NCI-H774 (cell line): ENCODE measurements around the gene GNAZ.

ENCODE experiments used
- DNase-seq: peaks from one replicate; lab custom pipeline; 2025; lab: John Stamatoyannopoulos, UW

The GNAZ gene

GRCh38 chr22:23064381-23065068, 5.8 kb upstream of the GNAZ start:
- DNase-seq = no peak

DNA sequence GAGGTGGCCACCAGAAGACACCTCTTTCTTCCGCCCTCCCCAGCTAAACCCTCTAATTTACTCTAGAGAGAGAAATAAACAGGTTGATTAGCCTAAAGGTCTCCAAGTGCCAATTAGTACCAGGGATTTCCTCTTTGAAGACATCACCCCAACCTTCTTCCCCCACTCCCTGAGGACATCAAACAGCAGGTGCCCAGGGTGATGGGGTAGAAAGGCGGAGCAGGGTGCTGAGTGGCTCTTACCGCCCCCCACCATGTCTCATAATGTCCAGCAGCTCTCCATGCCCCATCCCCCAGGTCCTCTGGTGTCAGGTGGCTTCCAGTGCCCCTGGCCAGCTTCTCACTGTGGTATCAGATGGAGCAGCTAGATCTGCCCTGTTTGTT, 5.3 kb upstream of the GNAZ start:
- no peak for DNase-seq

DNA sequence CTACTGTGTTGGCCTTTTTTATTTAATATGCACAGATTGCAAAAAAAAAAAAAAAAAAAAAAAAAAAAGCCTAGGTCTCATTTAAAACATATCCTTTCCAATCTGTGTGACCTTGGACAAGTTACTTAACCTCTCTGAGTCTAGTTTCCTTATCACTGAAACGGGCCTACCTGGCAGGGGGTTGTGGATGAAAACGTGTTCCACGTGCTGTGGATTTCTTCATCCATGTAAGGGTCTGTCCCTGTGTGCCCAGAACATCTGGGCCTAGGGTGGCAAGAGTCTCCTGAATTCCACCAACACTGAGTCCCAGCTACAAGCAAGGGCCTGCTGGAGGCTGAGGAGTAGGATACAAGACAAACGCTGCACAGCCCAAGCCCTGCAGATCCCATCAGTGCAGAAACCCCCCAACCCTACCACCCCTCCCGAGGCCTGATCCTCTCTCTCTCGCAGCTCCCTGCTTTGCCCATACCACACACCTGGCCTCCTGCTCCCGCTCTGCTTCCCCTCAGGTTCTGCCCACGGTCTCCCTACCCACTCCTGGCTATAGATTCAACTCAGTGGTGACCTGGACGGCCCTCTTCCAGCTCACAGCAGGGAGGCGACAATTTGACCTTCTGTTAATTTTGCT, 4.7 kb upstream of the GNAZ start:
- no peak for DNase-seq

DNA sequence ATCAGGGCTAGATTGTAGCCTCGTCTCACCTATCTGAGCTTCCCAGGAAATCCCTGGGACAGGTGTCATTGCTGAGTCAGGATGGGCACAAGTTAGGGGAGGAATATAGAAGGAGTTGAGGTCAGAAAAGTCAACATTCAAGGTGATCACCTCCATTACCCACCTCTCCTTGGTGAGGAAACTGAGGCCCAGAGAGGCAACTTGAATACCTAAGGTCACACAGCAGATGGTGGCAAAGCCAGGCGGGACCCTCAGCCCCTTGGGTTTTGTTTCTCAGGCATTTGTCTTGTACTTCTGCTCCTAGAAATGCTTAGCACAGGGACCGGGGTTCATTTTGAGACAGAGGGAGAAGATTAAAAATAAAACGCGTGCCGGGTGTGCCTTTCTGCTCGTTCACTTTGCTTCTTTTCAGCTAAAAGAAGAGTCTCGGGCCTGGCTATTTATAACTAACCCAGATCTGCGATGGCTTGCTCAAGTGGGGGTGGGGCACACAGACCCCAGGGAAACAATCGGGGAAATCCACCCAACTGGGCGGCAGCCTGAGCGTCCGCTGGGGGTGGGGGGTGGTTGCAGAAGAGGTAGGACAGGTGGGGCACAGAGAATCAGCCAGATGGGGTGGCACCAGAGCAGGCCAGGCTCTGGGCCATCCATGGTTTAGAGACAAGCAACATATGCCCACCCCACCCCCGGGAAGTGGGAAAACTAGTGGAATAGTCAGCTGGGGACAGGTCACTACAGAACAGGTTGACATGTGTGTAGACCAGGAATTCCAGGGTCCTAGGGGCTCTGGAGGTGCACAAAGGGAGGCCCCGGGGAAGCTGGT, 3.9 kb upstream of the GNAZ start:
- no peak for DNase-seq

GRCh38 chr22:23067023-23067650, 3.2 kb upstream of the GNAZ start:
- no peak for DNase-seq

GRCh38 chr22:23067691-23068090, 2.6 kb upstream of the GNAZ start:
- DNase-seq = no peak

DNA sequence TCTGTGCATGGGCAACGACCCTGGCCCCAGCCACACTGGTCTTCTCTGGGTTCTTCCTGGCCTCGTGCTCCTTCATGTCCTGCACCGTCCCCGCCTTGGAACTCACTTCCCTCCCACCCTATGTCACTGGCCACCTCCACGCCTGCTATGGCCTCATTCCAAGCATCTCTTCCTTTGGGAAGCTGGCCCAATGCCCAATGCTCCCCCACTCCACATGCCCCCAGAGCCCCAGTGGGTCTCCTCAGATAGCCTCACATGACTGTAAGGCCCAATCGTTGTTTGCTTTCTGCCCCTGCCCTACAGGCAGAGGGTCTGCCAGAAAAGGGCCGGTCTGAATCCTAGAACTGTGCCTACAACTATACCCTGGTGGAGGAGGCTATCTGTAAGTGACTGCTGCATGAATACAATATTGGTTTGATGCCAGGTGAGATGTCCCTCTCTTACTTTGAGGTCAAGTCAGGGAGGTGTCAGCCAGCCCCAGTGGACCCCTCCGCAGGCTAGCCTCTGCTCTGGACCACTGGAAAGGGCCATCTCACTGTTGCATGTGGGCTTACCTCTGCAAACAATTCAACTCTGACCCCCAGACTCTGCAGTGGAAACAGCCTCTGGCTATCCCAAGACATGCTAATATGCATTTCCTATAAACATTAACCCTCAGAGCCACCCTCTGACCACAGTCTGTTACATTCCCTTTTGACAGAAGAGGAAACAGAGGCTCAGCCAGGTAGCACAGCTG, 2.1 kb upstream of the GNAZ start:
- DNase-seq = no peak

DNA sequence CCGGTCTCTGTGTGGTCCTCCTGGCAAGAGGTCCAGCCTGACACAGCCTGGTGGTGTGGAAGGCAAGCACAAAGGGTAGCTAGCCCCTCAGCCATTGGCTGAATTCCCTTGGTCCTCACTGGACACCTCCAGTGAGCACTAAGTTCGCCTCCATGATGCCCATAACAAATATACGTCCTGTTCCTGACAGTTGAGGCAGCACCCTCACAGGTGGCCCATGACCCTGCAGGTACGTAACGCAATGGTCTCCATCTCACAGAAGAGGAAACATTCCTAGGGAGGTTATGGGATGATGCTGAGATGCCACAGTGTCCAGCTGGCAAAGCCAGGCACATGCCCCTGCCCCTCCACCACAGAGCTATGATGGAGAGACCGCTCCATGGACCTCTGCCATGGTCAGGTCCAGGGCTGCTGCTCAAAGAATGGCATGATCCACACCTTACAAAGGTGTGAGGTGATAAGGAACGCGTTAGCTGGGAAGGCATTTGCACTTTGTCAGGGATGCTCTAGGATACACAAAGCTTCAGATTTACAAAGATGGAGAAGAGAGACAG, 1.4 kb upstream of the GNAZ start:
- no peak for DNase-seq

GRCh38 chr22:23069502-23070357, 589 bp upstream of the GNAZ start:
- peak; percentile 94 for DNase-seq

- no peak for DNase-seq
Measured at GRCh38 chr22:23071230-23072076, 1.1 kb downstream of the GNAZ start.

DNA sequence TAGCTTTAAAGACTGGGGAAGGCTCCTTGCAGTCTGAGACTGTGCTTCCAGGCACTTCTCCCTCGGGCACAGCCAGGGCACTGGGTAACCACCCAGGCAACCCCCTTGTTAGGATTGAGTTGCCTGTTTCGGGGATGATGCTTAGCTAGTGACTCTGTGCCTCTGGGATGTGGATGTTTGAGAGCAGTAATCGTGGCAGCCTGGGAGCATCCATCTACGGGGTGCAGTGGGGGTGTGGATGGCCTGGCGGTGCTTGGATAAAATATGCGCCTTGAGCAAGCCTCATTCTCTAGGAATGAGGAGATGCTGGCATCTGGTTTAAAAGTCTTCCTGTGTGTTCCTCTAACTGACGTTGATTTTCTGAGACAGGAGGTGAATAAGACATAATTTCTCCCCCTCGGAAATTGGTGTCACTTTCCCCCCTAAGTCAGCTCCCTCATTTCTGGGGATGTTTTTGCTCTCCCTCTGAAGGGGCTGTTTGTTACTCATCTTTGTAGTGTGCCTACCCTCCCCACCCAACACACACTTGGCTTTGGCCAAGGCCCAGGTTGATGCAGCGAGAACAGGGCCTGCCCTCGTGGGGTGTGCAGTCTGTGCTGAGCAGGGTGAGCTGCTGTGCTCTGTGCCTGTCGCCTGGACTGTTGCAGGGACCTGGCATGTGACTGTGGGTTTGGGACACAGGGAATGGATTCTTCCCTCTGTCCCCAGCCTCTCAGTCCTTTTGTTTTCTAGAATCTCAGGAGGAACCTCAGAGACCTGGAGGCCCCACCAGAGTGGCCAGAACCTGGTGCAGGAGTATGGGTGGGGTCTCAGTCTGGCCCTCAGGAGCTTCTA, 2.0 kb downstream of the GNAZ start:
- no peak for DNase-seq

DNA sequence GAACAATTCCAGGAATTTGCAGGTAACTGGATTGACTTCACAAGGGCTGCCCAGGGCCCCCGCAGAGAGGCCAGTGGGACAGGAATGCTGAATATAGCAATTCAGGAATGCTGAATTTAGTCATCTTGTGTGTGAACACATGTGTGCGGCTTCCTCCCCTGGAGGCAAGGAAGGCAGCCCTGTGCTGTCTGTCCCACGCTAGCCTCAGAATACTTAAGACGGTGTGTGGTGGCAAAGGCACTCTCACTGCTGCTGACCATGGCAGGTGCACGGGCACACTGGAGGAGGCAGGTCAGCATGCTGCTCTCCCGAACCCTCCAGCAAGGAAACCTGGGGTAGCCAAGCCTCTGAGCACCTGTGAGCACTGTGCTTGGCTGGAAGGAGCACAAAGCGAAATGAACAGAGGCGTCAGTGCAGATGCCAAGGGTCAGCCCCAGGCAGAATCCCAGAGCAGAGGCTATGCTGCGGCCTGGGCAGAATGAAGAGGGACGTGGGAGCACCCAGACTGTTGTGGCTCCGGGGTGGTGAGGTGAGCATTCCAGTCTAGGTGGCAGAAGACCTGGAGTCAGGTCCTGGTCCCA, 2.7 kb downstream of the GNAZ start:
- DNase-seq = no peak

GRCh38 chr22:23073526-23074229, 3.4 kb downstream of the GNAZ start:
- DNase-seq = no peak

DNA sequence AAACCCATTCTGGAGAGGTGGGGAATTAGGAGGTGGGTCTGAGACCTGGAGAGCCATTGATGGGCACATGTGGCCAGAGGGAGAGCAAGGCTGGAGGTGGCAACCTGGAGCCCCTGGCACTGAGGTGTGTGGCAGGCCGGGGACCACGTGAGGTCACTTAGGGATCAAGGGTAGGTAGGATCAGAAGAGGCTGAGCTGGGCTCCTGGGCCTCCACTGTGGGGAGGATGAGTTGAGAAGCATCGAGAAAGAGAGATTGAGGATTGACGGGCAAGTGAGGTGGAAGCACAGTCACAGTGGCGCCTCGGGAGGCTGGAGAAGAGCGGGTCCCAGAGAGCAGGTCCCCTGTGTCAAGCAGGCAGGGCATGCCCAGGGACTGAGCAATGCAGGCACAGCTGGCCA, 4.1 kb downstream of the GNAZ start:
- no peak for DNase-seq

GRCh38 chr22:23075050-23075449, 4.7 kb downstream of the GNAZ start:
- no peak for DNase-seq

DNA sequence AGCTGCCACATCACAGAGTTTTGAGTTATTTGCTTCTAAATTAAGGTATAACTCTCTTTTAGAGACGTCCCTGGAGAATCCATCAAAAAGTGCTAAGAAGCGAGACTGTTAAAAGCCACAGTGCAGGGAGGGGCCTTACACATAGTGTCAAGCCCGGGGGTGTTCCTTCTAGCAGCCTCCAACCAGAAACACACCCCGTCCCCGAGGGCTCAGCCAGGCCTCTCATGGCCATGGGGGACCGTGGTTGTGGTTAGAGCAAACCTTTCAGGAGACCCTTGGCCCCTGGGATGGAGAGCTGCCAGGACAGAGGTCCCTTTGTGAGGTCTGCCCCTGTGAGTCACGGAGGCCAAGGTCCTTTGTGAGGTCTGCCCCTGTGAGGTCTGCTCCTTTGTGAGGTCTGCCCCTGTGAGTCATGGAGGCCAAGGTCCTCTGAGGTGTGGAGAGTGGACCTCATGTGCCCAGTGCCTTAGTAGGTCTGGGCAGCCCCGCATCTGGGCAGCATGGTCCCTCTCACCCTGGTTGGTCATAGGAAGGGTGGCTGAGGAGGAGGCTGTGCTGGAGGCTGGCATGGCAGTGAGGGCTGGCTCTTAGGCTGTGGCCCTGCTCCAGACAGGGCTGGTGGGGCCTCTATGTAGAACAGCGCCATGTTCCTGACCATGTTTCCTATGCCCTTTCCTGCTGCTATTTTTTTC, 5.4 kb downstream of the GNAZ start:
- DNase-seq = no peak

DNA sequence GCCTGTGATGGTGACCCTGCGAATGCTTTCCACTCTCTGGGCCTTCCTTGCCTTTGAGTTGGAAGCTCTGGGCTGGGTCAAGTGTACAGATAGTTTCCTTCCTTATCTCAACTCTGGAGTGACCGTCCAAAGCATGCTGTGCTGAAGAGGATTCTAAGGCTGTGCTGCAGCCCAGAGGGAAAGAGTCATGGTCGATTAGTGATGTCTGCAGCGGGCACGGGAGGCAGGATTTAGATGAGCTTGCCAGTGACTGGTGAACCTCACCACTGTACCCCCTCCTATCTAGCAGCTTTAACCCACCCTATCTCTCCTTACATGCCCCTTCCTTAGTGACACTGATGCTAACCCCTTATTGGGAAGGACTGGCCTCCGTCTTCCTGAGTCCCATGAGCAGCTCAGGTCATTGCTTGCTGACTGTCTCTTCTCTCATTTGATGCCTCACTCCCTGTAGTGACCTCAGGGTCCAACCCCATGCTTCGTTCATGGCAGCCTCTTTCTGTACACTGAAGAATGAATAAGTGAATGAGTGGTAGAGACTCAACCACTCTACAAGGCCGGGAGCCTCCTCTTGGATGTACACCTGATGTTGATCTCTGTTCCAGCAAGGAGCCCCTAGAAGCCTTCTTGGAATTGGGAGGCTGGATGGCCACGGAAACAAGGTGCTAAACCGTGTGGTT, 6.7 kb downstream of the GNAZ start:
- DNase-seq = no peak
